Right lobe of liver (tissue), 4 donors: ENCODE data around the gene ZFAND3.

Experiments
- POLR2A ChIP-seq: fragments of 450-650 bp; IDR thresholded peaks from one replicate; pipeline ENCODE4 v1.6.1; 2017; ENCODE audit warnings: antibody characterized with exemption, mild to moderate bottlenecking
- TF ChIP-seq, protein P1 (sequence below), 4 donors: fragments of 200-600 bp in 3 of 4; fragments of 450-650 bp in 1 of 4; IDR thresholded peaks; one replicate each; pipeline versions ENCODE4 v1.5.1 to v1.8.0; 2016 to 2022; ENCODE audit warnings: antibody characterized with exemption in 4 of 4, mild to moderate bottlenecking in 2 of 4
- donor health status: DM: no; HTN: no; CAD: no.
- donor health status: DM: no; HTN: no; CAD: no.
- donor health status: DM: no; HTN: yes; CAD: no.

DNA sequence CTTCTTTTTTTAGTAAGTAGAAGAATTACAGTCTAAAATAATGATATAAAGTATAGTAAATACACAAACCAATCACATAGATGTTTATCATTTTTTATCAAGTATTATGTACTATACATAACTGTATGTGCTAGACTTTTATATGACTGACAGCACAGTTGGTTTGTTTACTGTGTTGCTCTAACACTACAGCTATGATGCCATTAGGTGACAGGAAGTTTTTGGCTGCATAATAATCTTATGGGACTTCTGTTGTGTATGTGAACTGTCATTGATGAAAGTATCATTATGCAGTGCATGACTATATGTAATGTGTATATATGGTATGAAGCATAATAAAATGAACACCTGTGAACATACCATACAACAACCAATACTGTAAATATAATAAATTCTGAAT, 104.0 kb downstream of the ZFAND3 start:
- TF ChIP-seq, protein P1, sequence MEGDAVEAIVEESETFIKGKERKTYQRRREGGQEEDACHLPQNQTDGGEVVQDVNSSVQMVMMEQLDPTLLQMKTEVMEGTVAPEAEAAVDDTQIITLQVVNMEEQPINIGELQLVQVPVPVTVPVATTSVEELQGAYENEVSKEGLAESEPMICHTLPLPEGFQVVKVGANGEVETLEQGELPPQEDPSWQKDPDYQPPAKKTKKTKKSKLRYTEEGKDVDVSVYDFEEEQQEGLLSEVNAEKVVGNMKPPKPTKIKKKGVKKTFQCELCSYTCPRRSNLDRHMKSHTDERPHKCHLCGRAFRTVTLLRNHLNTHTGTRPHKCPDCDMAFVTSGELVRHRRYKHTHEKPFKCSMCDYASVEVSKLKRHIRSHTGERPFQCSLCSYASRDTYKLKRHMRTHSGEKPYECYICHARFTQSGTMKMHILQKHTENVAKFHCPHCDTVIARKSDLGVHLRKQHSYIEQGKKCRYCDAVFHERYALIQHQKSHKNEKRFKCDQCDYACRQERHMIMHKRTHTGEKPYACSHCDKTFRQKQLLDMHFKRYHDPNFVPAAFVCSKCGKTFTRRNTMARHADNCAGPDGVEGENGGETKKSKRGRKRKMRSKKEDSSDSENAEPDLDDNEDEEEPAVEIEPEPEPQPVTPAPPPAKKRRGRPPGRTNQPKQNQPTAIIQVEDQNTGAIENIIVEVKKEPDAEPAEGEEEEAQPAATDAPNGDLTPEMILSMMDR (IDR thresholded peaks at IDR 0.05): no peak
- TF ChIP-seq POLR2A: no peak
